Smooth muscle cell of the brain vasculature (primary cell): ENCODE data around the gene ZDHHC12.

Source experiments
- DNase-seq: peaks from one replicate; pipeline ENCODE4 v3.0.0-alpha.2; 2012; ENCODE audit warnings: low read depth, low spot score

The ZDHHC12 gene

GRCh38 chr9:128729766-128730517 is 6.0 kb upstream of the ZDHHC12 start:
- DNase-seq: no peak

DNA sequence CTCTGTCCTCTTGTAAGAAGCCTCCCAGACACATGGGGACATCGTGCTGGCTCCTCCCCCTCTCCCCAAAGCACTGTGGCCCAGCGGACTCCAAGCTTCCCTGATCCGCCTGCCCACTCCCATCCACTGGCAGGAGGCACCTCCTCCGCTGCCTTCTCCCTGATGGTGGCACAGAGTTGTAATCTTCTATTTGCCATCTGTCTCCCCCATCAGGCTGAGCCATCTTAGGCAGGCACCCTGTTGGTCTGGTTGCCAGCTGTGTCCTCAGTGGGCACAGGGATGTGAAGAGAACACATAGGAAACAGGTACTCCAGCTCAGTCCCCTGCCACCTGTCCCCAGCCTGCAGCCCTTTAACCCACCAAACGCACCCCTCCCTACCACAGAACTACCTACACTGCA is 5.4 kb upstream of the ZDHHC12 start:
- DNase-seq: no peak

DNA sequence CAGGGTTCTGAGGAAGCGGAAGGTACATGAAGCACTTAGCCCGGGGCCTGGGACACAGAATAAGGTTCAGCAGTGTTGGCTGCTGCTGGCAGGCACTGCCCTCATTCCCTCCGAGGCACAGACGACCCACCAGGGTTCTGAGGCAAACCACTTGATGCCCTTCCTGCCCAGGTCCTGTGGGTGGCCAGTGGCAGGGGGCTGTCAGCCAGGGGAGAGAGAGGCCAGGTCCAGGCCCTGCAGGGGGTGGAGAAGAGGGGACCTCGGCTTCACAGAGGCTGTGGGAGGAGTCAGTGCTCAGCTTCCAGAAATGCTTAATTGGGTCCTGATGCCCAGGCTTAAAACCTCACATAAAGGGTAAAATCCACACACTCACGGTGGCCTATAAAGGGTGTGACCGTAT is 4.4 kb upstream of the ZDHHC12 start:
- no peak for DNase-seq

GRCh38 chr9:128727640-128728248 is 3.8 kb upstream of the ZDHHC12 start:
- no peak for DNase-seq

DNA sequence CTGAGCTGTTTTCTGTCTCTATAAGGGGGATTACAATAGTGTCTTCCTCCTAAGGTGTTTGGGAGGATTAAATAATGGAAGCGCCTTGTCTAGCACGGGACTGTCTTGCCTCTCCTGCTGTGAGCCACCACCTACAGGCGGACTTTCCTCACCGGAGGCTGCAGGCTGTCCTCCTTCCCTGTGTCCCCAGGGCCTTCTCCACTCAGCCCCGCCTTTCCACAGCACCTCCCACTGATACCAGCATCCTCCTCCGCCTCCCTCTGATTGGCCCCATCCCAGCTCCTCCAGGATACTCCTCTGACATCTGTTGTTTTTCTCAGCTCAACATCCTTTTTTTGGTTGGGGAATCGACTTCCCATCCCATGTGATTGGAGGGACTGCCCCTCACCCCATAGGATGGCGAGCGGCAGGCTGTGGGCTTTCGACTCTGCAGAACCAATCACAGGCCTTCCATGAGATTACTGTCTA is 851 bp upstream of the ZDHHC12 start:
- DNase-seq: no peak

- no peak for DNase-seq
Measured at GRCh38 chr9:128723352-128723865, 518 bp downstream of the ZDHHC12 start.

DNA sequence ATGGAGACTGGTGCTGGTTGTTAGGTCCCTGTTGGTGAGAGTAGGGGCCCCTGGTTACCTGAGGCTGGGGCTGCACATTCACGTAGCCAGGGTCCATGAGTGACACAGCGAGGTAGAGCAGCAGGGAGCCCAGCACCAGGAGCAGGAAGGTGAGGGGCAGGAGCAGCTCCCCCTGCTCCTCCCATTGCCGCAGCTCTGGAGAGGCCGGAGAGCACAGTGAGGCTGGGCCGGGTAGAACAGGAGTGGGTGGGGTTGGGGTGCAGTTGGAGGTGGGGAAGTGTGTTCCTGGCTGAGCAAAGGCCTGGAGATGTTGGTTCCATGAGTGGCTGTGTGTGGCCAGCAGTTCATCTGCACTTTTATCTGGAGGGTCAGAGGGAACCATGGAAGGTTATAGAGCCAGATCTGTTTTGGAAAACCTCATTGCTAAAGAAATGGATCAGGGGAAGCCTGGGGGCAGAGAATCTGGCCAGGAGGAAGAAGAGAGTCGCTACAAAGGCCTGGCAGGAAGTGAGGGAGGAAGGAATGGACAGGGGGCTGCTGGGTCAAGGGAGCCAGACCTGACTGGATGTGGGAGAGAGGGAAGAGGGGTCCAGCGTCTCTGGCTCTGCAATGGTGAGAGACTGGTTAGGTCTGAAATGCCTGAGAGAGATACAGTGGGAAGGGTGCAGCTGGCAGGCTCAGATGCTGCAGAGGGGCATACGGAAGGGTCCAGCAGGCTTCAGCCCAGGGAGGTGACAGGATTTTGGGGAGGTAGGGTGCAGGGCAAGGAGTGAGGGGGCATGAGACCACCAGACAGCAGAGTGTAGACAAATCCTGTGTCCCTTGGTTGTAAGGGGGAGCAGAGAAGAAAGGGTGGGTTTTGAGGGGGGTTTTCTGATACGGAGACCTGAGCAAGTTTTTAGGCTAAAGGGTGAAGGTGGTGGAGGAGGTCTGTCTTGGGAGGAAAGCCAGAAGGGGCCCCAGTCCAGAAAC is 1.3 kb downstream of the ZDHHC12 start:
- DNase-seq: no peak

- no peak for DNase-seq
Measured at GRCh38 chr9:128721487-128722010, 2.4 kb downstream of the ZDHHC12 start.

- DNase-seq: no peak
Measured at GRCh38 chr9:128720841-128721486, 3.0 kb downstream of the ZDHHC12 start.

- no peak for DNase-seq
Measured at GRCh38 chr9:128719919-128720605, 3.9 kb downstream of the ZDHHC12 start.

DNA sequence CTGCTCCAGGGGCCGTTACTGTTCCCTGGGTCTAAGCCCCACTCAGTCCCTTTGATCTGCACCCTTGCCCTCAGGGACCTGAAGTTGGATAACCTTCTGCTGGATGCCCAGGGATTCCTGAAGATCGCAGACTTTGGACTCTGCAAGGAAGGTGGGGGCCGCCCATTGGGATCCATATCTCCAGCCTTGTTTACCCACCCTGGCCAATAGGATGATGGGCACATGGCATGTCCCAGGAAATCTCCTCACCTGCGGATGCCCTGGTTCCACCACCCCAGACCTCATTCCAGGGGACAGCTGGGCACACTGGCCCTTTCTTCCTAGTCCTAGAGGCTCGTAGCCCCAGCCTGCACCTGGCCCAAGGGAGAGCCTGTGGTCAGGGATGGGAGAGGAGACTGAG is 5.5 kb downstream of the ZDHHC12 start:
- no peak for DNase-seq

- DNase-seq: no peak
Measured at GRCh38 chr9:128718047-128718446, 5.9 kb downstream of the ZDHHC12 start.

DNA sequence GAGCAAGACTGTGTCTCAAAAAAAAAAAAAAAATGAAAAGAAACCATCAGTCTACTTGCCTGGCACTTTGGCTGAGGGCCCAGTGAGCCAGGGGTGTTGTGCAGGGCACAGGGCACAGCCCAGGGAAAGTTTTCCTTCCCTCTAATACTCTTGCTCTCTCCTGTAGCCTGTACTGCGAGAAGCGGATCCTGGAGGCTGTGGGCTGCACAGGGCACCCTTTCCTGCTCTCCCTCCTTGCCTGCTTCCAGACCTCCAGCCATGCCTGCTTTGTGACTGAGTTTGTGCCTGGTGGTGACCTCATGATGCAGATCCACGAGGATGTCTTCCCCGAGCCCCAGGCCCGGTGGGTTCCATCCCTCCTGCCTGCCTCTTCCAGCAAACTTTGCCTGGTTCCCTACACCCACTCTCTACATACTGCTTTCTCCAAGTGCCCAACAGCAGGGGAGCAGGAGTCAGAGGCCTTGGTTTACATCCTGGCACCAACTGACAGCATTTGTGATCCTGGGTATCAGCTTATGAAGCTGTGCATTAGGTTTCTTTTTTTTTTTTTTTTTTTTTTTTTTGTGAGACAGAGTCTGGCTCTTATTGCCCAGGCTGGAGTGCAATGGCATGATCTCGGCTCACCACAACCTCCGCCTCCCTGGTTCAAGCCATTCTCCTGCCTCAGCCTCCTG is 7.2 kb downstream of the ZDHHC12 start:
- DNase-seq: no peak

DNA sequence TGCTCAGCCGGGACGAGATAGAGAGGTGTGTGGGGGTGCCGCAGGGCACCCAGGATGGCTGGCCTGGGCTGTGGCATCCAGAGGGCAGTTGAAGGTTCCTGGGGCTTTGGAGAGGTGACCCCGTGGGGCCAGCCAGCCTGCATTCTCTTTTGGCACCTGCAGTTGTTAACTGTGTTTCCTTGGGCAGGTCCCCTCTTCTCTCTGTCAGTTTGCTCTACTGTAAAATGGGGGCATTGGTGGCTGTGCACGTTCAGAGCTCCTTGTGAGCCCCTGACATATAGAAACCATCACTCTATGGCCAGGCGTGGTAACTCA is 8.5 kb downstream of the ZDHHC12 start:
- no peak for DNase-seq

DNA sequence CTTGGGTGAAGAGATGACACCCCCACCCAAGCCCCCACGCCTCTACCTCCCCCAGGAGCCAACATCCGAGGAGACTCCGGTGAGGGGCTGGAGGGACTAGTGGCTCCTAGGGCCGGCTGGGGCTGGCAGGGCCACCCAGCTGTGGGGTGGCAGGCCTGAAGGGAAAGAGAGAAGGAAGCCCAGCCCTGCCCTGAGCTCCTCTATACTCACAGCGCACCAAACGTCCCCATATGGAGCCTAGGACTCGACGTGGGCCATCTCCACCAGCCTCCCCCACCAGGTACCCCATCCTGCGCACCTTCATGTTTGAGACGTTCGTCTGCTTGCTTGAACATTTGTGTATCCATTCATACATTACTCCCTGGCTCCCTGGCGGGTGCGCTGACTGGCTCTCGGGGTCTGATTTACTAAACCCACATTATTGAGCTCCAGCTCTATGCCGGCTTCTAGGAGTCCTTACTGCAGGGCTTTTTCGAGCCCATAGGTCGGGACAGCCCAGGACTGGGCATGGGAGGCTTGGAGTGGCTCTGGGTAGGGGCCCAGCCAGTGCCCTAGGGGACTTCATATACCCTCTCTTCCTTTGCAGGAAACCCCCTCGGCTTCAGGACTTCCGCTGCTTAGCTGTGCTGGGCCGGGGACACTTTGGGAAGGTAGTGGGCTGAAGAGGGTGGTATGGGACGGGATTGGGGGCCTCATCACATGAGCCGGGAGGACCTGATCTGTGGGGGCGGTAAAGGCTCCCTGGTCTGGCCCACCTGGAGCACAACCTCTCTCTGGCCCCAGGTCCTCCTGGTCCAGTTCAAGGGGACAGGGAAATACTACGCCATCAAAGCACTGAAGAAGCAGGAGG is 9.1 kb downstream of the ZDHHC12 start:
- DNase-seq: no peak

- DNase-seq: no peak
Measured at GRCh38 chr9:128713941-128714573, 9.9 kb downstream of the ZDHHC12 start.

DNA sequence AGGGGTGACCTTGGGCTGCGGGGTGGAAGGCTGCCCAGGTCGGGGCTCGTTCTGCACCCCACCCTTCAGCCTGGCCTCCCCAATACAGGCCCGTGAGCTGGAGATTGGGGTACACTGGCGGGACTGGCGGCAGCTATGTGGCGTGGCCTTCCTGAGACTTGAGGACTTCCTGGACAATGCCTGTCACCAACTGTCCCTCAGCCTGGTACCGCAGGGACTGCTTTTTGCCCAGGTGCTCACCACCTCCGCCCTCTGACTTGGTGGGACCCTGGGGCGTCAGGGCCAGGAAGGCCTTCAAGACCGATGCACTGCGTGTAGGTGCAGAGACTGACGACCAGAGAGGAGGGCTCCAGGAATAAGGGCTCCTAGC is 10.5 kb downstream of the ZDHHC12 start:
- DNase-seq: no peak

DNA sequence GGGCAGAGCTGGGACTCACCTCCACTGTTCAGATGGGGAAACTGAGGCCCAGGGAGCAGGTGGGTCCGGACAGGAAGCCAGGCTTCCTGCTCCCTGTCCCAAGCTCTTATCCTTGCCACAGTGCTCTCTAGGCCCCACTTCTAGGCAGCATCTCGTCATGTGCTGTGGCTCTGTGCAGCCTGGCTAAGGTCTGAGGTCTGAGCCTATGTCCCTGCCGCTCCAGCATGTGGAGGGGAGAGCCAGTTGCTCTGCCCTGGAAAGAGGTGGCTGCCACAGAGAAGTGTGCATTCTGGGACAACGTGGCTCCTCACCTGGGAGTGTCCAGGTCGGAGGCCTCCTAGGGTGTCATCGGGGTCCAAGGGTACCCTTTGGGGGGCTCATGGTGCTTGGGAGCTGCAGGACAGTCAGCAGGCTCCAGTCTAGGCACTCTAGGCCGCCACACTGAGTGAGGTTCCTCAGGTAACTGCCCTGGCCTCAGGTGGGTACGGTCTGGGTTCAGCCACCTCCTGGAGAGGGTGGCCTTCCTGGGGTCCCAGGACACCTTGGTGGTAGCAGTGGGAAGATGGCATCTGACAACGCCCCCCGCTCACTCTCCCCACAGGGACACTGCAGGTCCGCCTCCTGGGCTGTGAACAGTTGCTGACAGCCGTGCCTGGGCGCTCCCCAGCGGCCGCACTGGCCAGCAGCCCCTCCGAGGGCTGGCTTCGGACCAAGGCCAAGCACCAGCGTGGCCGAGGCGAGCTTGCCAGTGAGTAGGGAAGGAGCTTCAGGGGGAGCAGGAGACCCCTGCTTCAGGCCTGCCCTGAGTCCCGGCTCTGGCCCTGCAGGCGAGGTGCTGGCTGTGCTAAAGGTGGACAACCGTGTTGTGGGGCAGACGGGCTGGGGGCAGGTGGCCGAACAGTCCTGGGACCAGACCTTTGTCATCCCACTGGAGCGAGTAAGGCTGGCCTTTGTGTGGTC is 11.2 kb downstream of the ZDHHC12 start:
- no peak for DNase-seq
